Gastrocnemius medialis (tissue), 4 donors: ENCODE results near the gene ATPAF2. TPM values are rescaled to one million over a fixed set of nuclear protein-coding genes. Genes with fewer than 3 reads are reported as not detected.

ENCODE experiments used
- ATAC-seq, 2 donors: fragments of 150-250 bp; one replicate each; pipeline ENCODE4 v1.9.1; 2016
- DNase-seq, 2 donors: peaks; one replicate each; pipeline ENCODE4 v3.0.0-alpha.2; 2019
- H3K27ac ChIP-seq, 4 donors: fragments of 200-600 bp; sonication (generic); 1 replicate in 1 of 4; 2 replicates in 3 of 4; pipeline ENCODE4 v1.5.1; 2016 to 2018; ENCODE audit warnings: mild to moderate bottlenecking in 2 of 4, moderate library complexity in 1 of 4
- H3K27me3 ChIP-seq, 3 donors: fragments of 200-600 bp; sonication (generic) in 2 of 3; 1 replicate in 1 of 3; 2 replicates in 2 of 3; pipeline versions ENCODE4 v1.5.1 to v1.6.0; 2016 to 2019; ENCODE audit warnings: mild to moderate bottlenecking in 1 of 3, moderate library complexity in 1 of 3
- H3K36me3 ChIP-seq, 2 donors: fragments of 200-600 bp; sonication (generic) in 1 of 2; one replicate each; pipeline ENCODE4 v1.5.1; 2017 to 2018
- H3K4me1 ChIP-seq, 2 donors: fragments of 200-600 bp; sonication (generic) in 1 of 2; one replicate each; pipeline ENCODE4 v1.5.1; 2016 to 2017; ENCODE audit warnings: mild to moderate bottlenecking in 2 of 2
- H3K4me3 ChIP-seq, 4 donors: fragments of 200-600 bp; sonication (generic) in 3 of 4; 1 replicate in 1 of 4; 2 replicates in 3 of 4; pipeline ENCODE4 v1.5.1; 2016 to 2019; ENCODE audit warnings: mild to moderate bottlenecking in 2 of 4
- H3K9me3 ChIP-seq, 3 donors: fragments of 200-600 bp; sonication (generic) in 2 of 3; 1 replicate in 1 of 3; 2 replicates in 2 of 3; pipeline ENCODE4 v1.5.1; 2016 to 2019
- POLR2A ChIP-seq, 2 donors: fragments of 450-650 bp; IDR thresholded peaks; one replicate each; pipeline ENCODE4 v1.6.1; 2017; ENCODE audit warnings: antibody characterized with exemption in 2 of 2, mild to moderate bottlenecking in 2 of 2, moderate library complexity in 2 of 2
- in situ Hi-C, 4 donors: fragments of 200-750 bp; cut with MboI; loops; one replicate each; pipeline versions ENCODE4 v1.15.0 to v1.8.0; 2017; ENCODE audit warnings: low sequenced_read_pairs in 4 of 4
- intact Hi-C: fragments of 100-400 bp; cut with DNase I; formaldehyde crosslinking; loops from one replicate; pipeline ENCODE4 v1.15.1; 2023; ENCODE audit warnings: low total_unique reads
- total RNA-seq, 4 donors: library from RNA; depleted of rRNA; stranded (reverse); fragments of >200 nt; gene quantifications; one replicate each; pipeline versions ENCODE4 v1.1.0 to v1.2.3, GENCODE V29; 2016
- TF ChIP-seq, protein P1 (sequence below), 5 experiments: fragments of 450-650 bp in 3 of 5; fragments of 200-600 bp in 2 of 5; sonication (generic) in 2 of 5; IDR thresholded peaks in 4 of 5; conservative IDR thresholded peaks in 1 of 5; 1 replicate in 4 of 5; 2 replicates in 1 of 5; pipeline ENCODE4 v1.5.1; 2016 to 2019; ENCODE audit warnings: antibody characterized with exemption in 5 of 5, mild to moderate bottlenecking in 3 of 5, moderate library complexity in 3 of 5

Gene ATPAF2
- total RNA-seq, 4 donors from 2014 or later: 12.6 to 19.9 (median 16.2) TPM

- H3K4me1 ChIP-seq: no peaks in the 10 kb centered on the region
- in situ Hi-C loops: loop anchor here in 1 of 4 donors (10.0 kb wide), 1 partner anchor 59 kb away; no protein-coding TSS in a partner anchor
- H3K36me3 ChIP-seq: no peaks in the 10 kb centered on the region
- TF ChIP-seq POLR2A (IDR thresholded peaks at IDR 0.05): no peak
- TF ChIP-seq, protein P1, sequence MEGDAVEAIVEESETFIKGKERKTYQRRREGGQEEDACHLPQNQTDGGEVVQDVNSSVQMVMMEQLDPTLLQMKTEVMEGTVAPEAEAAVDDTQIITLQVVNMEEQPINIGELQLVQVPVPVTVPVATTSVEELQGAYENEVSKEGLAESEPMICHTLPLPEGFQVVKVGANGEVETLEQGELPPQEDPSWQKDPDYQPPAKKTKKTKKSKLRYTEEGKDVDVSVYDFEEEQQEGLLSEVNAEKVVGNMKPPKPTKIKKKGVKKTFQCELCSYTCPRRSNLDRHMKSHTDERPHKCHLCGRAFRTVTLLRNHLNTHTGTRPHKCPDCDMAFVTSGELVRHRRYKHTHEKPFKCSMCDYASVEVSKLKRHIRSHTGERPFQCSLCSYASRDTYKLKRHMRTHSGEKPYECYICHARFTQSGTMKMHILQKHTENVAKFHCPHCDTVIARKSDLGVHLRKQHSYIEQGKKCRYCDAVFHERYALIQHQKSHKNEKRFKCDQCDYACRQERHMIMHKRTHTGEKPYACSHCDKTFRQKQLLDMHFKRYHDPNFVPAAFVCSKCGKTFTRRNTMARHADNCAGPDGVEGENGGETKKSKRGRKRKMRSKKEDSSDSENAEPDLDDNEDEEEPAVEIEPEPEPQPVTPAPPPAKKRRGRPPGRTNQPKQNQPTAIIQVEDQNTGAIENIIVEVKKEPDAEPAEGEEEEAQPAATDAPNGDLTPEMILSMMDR (IDR thresholded peaks at IDR 0.05 in 4 of 5, conservative IDR thresholded peaks at IDR 0.05 in 1 of 5): no peak
- intact Hi-C loops: no loop called here
- H3K4me3 ChIP-seq: no peak overlapping the region
- ATAC-seq: no peak
- H3K27ac ChIP-seq: no peak overlapping the region
- H3K9me3 ChIP-seq: no peaks in the 10 kb centered on the region
- no peak for DNase-seq
- H3K27me3 ChIP-seq: no peaks in the 10 kb centered on the region
Observed at GRCh38 chr17:17983776-17984175, 55.2 kb downstream of the ATPAF2 start.

- Histone ChIP-seq H3K27me3 (no peaks in the 10 kb centered on the region), H3K9me3 (no peaks in the 10 kb centered on the region), H3K4me1 (no peaks in the 10 kb centered on the region), H3K4me3 (no peak overlapping the region), H3K27ac (no peak overlapping the region), H3K36me3 (no peaks in the 10 kb centered on the region)
- in situ Hi-C loops (loop anchor here in 1 of 4 donors (10.0 kb wide), 1 partner anchor 59 kb away; no protein-coding TSS in a partner anchor), intact Hi-C loops (no loop called here)
- TF ChIP-seq, protein P1 (IDR thresholded peaks at IDR 0.05 in 4 of 5, conservative IDR thresholded peaks at IDR 0.05 in 1 of 5): no peak
- no peak for TF ChIP-seq POLR2A (IDR thresholded peaks at IDR 0.05)
- ATAC-seq (peak in 1 of 2 donors; percentile 68), DNase-seq (peak in 1 of 2 donors; percentile 8)
Observed at GRCh38 chr17:17983376-17983775, 55.6 kb downstream of the ATPAF2 start.

DNA sequence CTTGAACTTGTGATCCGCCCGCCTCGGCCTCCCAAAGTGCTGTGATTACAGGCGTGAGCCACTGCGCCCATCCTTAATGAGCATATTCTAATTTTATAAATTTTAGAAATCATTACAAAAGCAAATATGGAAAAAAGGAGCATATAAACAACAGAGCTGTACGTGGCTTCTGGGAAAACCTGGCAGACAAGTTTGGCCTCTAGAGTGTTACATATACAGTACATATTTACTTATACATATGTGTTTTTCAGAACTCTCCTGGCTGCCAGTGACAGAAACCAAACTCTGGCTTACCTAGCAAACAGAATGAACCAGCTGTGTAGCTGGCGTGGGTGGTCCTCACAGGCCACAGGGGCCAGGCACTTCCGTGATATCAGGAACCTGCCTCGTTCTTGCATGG lies 56.2 kb downstream of the ATPAF2 start:
- DNase-seq: no peak
- ATAC-seq: no peak
- no peak overlapping the region for H3K27ac ChIP-seq
- no peaks in the 10 kb centered on the region for H3K27me3 ChIP-seq
- H3K4me3 ChIP-seq: no peak overlapping the region
- TF ChIP-seq, protein P1 (IDR thresholded peaks at IDR 0.05 in 4 of 5, conservative IDR thresholded peaks at IDR 0.05 in 1 of 5): no peak
- no peak for TF ChIP-seq POLR2A (IDR thresholded peaks at IDR 0.05)
- in situ Hi-C loops (loop anchor here in 1 of 4 donors (10.0 kb wide), 1 partner anchor 58 kb away; no protein-coding TSS in a partner anchor), intact Hi-C loops (no loop called here)
- no peaks in the 10 kb centered on the region for H3K9me3 ChIP-seq
- no peaks in the 10 kb centered on the region for H3K36me3 ChIP-seq
- H3K4me1 ChIP-seq: no peaks in the 10 kb centered on the region

GRCh38 chr17:17981330-17981729 lies 57.6 kb downstream of the ATPAF2 start:
- no peak for DNase-seq
- Histone ChIP-seq H3K27me3 (no peaks in the 10 kb centered on the region), H3K4me3 (no peak overlapping the region), H3K27ac (no peak overlapping the region), H3K9me3 (no peaks in the 10 kb centered on the region), H3K36me3 (no peaks in the 10 kb centered on the region), H3K4me1 (no peaks in the 10 kb centered on the region)
- TF ChIP-seq POLR2A (IDR thresholded peaks at IDR 0.05): no peak
- TF ChIP-seq, protein P1 (IDR thresholded peaks at IDR 0.05 in 4 of 5, conservative IDR thresholded peaks at IDR 0.05 in 1 of 5): no peak
- intact Hi-C loops: no loop called here
- ATAC-seq: no peak
- in situ Hi-C loops: loop anchor here in 1 of 4 donors (10.0 kb wide), 1 partner anchor 57 kb away; no protein-coding TSS in a partner anchor
